HepG2 (cell line): ENCODE data around the gene MEX3A. TPM values are rescaled to one million over a fixed set of nuclear protein-coding genes. Genes with fewer than 3 reads are reported as not detected.

Experiments
- CBX2 ChIP-seq, 2 experiments: fragments of 200-600 bp in 1 of 2; sonication (generic); formaldehyde crosslinking in 1 of 2; IDR thresholded peaks; 2 replicates each; pipeline versions ENCODE4 v1.7.0 to v1.8.1; 2018 to 2022; ENCODE audit warnings: low read depth in 2 of 2, low read length in 1 of 2, mild to moderate bottlenecking in 1 of 2, missing genetic modification reagents in 1 of 2
- DPF2 ChIP-seq: sonication (generic); formaldehyde crosslinking; IDR thresholded peaks from 2 replicates; pipeline ENCODE4 v1.4.0; 2020; ENCODE audit warnings: mild to moderate bottlenecking, low read depth, missing genetic modification reagents, borderline replicate concordance
- FOXA3 ChIP-seq: IDR thresholded peaks from 2 replicates; pipeline ENCODE4 v1.6.1; 2016; ENCODE audit warnings: missing genetic modification reagents, missing compliant biosample characterization
- NR2F1 ChIP-seq, 2 experiments: fragments of 450-650 bp in 1 of 2; formaldehyde crosslinking in 1 of 2; IDR thresholded peaks; 2 replicates each; pipeline versions ENCODE4 v1.5.0 to v1.6.1; 2016 to 2020; ENCODE audit warnings: mild to moderate bottlenecking in 1 of 2, missing compliant biosample characterization in 1 of 2, missing genetic modification reagents in 1 of 2, moderate library complexity in 1 of 2
- PITX1 ChIP-seq: sonication (generic); formaldehyde crosslinking; IDR thresholded peaks from 2 replicates; pipeline ENCODE4 v1.5.1; 2020; ENCODE audit warnings: mild to moderate bottlenecking, missing genetic modification reagents
- SALL2 ChIP-seq: sonication (generic); formaldehyde crosslinking; IDR thresholded peaks from 2 replicates; pipeline ENCODE4 v1.8.1; 2023; ENCODE audit warnings: mild to moderate bottlenecking, missing genetic modification reagents, inconsistent platforms
- SIX4 ChIP-seq: sonication (generic); formaldehyde crosslinking; IDR thresholded peaks from 2 replicates; pipeline ENCODE4 v1.4.0; 2020; ENCODE audit warnings: missing genetic modification reagents
- SUZ12 ChIP-seq: fragments of 150-350 bp; IDR thresholded peaks from 2 replicates; pipeline ENCODE4 v1.6.1; 2014; ENCODE audit warnings: low read depth, low read length
- ZKSCAN1 ChIP-seq: fragments of 150-350 bp; IDR thresholded peaks from 2 replicates; pipeline ENCODE4 v1.6.1; 2014; ENCODE audit warnings: low read length
- ZNF558 ChIP-seq: sonication (generic); formaldehyde crosslinking; IDR thresholded peaks from 2 replicates; pipeline ENCODE4 v1.9.0; 2022; ENCODE audit warnings: mild to moderate bottlenecking, missing genetic modification reagents, borderline replicate concordance
- ZNF790 ChIP-seq: sonication (generic); formaldehyde crosslinking; IDR thresholded peaks from 2 replicates; pipeline ENCODE4 v1.8.0; 2022; ENCODE audit warnings: missing genetic modification reagents, mild to moderate bottlenecking, borderline replicate concordance
- polyA plus RNA-seq, 8 experiments: library from polyadenylated mRNA; depleted of rRNA in 3 of 8; stranded (reverse) in 7 of 8; unstranded in 1 of 8; fragments of >200 nt; fragmentation: Illumina TruSeq in 4 of 8; extraction: Trizol in 4 of 8; gene quantifications; 2 replicates each; pipeline versions ENCODE4 v1.2.1 to v1.2.3, GENCODE V29; 2011 to 2016; ENCODE audit warnings: low read depth in 4 of 8, missing spikeins in 1 of 8, mixed read lengths in 1 of 8; ENCODE audit not compliant: insufficient read depth in 1 of 8
- total RNA-seq, 5 experiments: library from RNA; depleted of rRNA; stranded (reverse); fragments of >200 nt; fragmentation: Illumina TruSeq; extraction: Trizol; gene quantifications; 2 replicates each; pipeline ENCODE4 v1.2.3, GENCODE V29; 2016; ENCODE audit warnings: low read depth in 1 of 5
- TF ChIP-seq, protein P1 (sequence below): IDR thresholded peaks from 2 replicates; pipeline ENCODE4 v1.6.1; 2016; ENCODE audit warnings: missing biosample characterization, missing genetic modification reagents, low read depth
- TF ChIP-seq, protein P2 (sequence below): IDR thresholded peaks from 2 replicates; pipeline ENCODE4 v1.6.1; 2016
- TF ChIP-seq, protein P3 (sequence below), 2 experiments: sonication (generic) in 1 of 2; formaldehyde crosslinking in 1 of 2; IDR thresholded peaks; 2 replicates each; pipeline versions ENCODE4 v1.6.1 to v1.9.0; 2014 to 2022; ENCODE audit warnings: antibody characterized with exemption in 1 of 2, borderline replicate concordance in 1 of 2, inconsistent platforms in 1 of 2, low read depth in 1 of 2, missing genetic modification reagents in 1 of 2
- TF ChIP-seq, protein P4 (sequence below): sonication (generic); formaldehyde crosslinking; IDR thresholded peaks from 2 replicates; pipeline ENCODE4 v1.5.0; 2020; ENCODE audit warnings: missing genetic modification reagents, mild to moderate bottlenecking, borderline replicate concordance

MEX3A gene
- total and polyA plus RNA-seq, 2 of the 13 experiments (the other 11 are each of a cell fraction or from before 2014, with no cell fraction given), result 7.6 to 9.1 TPM

DNA sequence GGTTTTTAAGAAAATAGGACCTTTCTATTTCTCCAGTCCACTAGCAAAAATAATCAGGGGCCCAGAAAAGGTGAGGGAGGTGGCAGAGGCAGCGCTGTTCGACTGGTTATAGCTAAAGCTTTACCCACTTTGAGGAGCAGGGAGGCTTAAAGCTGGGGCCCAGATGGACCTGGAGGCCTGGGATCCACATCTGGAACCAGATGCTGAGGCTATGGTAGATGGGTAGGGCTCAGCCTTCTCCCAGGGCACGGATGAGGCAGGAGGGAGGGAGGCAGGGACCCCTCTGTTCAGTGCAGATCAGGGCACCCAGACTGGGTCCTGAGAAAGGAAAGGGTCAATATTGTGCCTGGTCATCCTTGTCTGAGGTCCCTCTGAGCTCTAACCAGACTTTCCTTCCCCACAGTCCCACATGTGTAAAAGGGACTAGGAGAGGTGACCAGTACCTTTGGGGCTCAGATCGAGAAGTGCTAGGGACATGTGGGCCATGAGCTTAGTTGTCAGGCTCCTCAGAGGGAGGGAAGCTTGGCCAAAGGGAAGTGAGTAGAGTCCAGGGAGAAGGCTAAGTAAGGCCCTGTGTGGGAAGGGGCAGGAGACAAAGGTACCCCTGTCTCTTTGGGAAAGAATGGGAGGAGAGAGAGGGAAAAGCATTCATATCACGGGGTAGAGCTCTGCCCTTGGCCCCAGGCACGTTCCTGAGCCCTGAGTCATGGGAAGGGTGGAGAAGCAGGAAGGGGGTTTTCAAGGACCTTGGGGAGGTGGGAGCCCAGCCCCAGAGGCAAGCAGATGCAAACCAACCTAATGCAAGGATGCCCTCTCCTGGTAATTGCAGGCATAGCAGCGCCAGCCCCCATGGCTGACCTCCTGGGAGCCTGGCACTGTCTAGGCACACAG lies 47.7 kb upstream of the MEX3A start (continued):
- no peak for TF ChIP-seq CBX2 (IDR thresholded peaks at IDR 0.05; ENCODE audit: low read depth, low read length)
- no peak for TF ChIP-seq CBX2 (CRISPR knock-in tag; IDR thresholded peaks at IDR 0.05; ENCODE audit: low read depth)
- TF ChIP-seq, protein P1, sequence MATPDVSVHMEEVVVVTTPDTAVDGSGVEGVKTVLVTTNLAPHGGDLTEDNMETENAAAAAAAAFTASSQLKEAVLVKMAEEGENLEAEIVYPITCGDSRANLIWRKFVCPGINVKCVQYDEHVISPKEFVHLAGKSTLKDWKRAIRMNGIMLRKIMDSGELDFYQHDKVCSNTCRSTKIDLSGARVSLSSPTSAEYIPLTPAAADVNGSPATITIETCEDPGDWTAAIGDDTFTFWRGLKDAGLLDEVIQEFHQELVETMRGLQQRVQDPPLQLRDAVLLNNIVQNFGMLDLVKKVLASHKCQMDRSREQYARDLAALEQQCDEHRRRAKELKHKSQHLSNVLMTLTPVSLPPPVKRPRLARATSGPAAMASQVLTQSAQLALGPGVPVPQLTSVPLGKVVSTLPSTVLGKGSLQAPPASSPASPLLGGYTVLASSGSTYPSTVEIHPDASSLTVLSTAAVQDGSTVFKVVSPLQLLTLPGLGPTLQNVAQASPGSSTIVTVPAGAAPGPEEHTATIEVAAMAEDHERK (CRISPR knock-in tag), result no peak
- TF ChIP-seq ZNF558 (CRISPR knock-in tag), result no peak
- no peak for TF ChIP-seq ZNF790
- TF ChIP-seq ZKSCAN1, result peak; percentile 57; the same call in 1 of the 2 replicates
- TF ChIP-seq, protein P2, sequence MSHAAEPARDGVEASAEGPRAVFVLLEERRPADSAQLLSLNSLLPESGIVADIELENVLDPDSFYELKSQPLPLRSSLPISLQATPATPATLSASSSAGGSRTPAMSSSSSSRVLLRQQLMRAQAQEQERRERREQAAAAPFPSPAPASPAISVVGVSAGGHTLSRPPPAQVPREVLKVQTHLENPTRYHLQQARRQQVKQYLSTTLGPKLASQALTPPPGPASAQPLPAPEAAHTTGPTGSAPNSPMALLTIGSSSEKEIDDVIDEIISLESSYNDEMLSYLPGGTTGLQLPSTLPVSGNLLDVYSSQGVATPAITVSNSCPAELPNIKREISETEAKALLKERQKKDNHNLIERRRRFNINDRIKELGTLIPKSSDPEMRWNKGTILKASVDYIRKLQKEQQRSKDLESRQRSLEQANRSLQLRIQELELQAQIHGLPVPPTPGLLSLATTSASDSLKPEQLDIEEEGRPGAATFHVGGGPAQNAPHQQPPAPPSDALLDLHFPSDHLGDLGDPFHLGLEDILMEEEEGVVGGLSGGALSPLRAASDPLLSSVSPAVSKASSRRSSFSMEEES (CRISPR knock-in tag), result peak; percentile 98
- peak; percentile 94 for TF ChIP-seq DPF2 (CRISPR knock-in tag)
- TF ChIP-seq FOXA3 (CRISPR knock-in tag), result peak; percentile 73
- peak; percentile 49; the same call in 1 of the 2 replicates for TF ChIP-seq SALL2 (CRISPR knock-in tag)
- TF ChIP-seq, protein P3, sequence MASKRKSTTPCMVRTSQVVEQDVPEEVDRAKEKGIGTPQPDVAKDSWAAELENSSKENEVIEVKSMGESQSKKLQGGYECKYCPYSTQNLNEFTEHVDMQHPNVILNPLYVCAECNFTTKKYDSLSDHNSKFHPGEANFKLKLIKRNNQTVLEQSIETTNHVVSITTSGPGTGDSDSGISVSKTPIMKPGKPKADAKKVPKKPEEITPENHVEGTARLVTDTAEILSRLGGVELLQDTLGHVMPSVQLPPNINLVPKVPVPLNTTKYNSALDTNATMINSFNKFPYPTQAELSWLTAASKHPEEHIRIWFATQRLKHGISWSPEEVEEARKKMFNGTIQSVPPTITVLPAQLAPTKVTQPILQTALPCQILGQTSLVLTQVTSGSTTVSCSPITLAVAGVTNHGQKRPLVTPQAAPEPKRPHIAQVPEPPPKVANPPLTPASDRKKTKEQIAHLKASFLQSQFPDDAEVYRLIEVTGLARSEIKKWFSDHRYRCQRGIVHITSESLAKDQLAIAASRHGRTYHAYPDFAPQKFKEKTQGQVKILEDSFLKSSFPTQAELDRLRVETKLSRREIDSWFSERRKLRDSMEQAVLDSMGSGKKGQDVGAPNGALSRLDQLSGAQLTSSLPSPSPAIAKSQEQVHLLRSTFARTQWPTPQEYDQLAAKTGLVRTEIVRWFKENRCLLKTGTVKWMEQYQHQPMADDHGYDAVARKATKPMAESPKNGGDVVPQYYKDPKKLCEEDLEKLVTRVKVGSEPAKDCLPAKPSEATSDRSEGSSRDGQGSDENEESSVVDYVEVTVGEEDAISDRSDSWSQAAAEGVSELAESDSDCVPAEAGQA (IDR thresholded peaks at IDR 0.05; ENCODE audit: low read depth), result no peak
- TF ChIP-seq, protein P3 (CRISPR knock-in tag; IDR thresholded peaks at IDR 0.05; ENCODE audit: borderline replicate concordance), result no peak
- TF ChIP-seq, protein P4, sequence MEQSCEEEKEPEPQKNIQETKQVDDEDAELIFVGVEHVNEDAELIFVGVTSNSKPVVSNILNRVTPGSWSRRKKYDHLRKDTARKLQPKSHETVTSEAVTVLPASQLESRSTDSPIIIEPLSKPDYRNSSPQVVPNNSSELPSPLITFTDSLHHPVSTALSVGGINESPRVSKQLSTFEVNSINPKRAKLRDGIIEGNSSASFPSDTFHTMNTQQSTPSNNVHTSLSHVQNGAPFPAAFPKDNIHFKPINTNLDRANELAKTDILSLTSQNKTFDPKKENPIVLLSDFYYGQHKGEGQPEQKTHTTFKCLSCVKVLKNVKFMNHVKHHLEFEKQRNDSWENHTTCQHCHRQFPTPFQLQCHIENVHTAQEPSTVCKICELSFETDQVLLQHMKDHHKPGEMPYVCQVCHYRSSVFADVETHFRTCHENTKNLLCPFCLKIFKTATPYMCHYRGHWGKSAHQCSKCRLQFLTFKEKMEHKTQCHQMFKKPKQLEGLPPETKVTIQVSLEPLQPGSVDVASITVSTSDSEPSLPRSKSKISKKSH (CRISPR knock-in tag), result no peak
- peak; percentile 88; the same call in 1 of the 2 replicates for TF ChIP-seq PITX1 (CRISPR knock-in tag)
- no peak for TF ChIP-seq SIX4 (CRISPR knock-in tag)
- TF ChIP-seq NR2F1 (CRISPR knock-in tag; IDR thresholded peaks at IDR 0.05), result peak; percentile 79 to 83; a peak in 3 of 4 replicates
- no peak for TF ChIP-seq SUZ12
